HG03342 (cell line): ENCODE measurements around the gene ZDHHC21.

Source experiments
- ATAC-seq: cut with Tn5 transposase; IDR thresholded peaks from one replicate; pipeline ENCODE4 v1.9.1; 2021; ENCODE audit warnings: mild to moderate bottlenecking, moderate library complexity; ENCODE audit not compliant: unreplicated experiment

Gene ZDHHC21

GRCh38 chr9:14618836-14619420, 74.3 kb downstream of the ZDHHC21 start:
- no peak for ATAC-seq

GRCh38 chr9:14616188-14616982, 76.8 kb downstream of the ZDHHC21 start:
- ATAC-seq = peak; percentile 85

DNA sequence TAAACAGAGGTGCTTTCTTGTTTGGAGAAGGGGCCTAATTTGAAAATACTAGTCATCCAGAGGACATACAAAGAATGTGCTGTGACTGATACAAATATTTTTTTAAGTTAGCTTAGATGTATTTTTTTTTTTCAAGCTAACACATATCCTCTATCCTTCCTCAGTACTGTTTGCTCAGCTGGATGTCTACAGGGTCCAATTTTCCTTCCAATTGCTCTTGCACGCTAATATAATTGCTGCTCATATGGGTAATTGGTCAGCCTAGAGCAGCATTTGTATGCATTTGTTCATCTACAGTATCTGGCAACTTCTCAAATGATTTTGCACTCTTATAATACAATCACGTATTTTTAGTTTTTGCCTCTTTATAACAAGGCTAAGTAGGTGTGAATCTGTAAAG, 84.7 kb downstream of the ZDHHC21 start:
- ATAC-seq = no peak

DNA sequence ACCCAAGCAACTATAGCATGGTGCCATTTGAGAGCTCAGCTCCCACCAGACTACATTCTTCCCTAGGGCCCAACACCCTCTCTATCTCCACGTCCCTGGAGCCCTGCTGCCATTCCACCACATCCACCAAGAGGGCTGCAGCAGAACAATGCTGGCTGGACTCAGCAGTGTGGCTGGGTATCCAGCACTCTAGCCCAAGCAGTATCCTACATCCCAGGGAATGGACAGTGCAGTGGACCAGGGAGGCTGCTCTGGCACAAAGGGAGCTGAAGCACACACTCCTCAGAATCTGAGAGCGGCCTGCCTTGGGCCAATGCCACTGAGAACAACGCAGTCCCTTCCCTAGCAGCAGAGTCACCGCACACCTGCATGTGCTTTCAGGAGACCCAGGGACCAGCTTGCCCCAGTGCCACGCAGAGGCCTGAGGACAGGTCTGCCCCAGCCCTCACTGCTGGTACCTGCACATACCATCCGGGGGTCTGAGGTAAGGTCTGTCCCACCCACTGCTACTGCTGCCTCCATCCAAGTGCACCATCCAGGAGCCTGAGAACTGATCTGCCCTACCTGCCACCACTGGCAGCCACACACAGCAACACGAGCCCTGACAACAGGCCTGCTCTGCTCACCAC, 95.9 kb downstream of the ZDHHC21 start:
- no peak for ATAC-seq

- no peak for ATAC-seq
Observed at GRCh38 chr9:14593406-14593805, 99.8 kb downstream of the ZDHHC21 start.

GRCh38 chr9:14591411-14591810, 101.8 kb downstream of the ZDHHC21 start:
- ATAC-seq = no peak

- peak; percentile 99 for ATAC-seq
Observed at GRCh38 chr9:14585730-14586473, 107.3 kb downstream of the ZDHHC21 start.

DNA sequence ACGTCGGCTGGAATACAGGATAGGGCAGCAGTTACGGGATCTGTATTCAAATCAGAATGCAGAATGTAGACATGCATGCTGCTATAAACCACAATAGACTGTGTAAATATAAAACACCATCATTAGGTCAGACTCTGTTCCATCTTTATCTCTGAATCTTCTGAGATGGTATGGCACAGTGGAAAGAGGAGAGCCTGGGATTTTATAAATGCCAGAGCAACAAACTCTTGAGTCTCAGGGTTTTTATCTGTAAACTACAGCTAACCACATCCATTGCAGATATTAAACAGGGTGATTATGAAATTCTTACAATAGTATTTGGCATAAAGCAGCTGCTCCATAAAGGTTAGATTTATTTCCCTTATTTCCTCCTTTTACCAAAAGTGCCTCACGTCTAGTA, 108.7 kb downstream of the ZDHHC21 start:
- no peak for ATAC-seq

GRCh38 chr9:14578030-14578429, 115.2 kb downstream of the ZDHHC21 start:
- no peak for ATAC-seq

- ATAC-seq = no peak
Observed at GRCh38 chr9:14574173-14574572, 119.1 kb downstream of the ZDHHC21 start.

- no peak for ATAC-seq
Observed at GRCh38 chr9:14573319-14573718, 119.9 kb downstream of the ZDHHC21 start.

GRCh38 chr9:14565352-14566016, 127.7 kb downstream of the ZDHHC21 start:
- no peak for ATAC-seq

DNA sequence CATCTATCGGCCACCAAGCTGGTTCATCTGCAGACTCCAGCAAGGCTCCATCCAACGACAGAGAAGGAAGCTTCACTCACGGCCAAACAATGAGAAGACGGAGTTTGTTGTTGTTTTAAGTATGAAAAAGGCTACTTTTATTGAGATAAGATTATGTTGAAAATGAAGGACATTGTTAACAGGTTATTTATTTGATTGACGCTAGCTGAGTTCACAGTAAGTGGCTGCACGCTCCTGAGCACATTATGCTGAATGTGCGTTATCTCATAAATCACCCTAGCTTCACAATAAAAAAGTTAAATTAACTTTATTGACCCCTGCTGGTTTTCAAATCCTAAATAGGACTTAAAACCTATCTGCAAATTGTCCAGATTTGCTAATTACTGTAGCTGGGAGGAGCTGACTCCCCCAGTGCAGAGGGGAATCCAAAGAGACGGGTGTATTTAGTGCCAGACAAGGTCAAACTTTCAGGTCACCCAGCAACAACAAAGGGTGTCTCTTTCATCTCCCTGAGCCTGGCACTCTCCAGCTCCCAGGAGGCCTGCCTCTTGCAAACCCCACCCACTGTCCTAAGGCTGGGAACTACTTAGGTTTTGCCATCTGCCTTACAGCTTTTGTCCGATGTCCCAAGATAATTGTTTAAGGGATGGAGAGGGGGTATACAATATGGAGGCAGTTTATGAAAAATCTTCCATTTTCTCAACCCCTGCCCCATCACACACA, 129.2 kb downstream of the ZDHHC21 start:
- no peak for ATAC-seq

DNA sequence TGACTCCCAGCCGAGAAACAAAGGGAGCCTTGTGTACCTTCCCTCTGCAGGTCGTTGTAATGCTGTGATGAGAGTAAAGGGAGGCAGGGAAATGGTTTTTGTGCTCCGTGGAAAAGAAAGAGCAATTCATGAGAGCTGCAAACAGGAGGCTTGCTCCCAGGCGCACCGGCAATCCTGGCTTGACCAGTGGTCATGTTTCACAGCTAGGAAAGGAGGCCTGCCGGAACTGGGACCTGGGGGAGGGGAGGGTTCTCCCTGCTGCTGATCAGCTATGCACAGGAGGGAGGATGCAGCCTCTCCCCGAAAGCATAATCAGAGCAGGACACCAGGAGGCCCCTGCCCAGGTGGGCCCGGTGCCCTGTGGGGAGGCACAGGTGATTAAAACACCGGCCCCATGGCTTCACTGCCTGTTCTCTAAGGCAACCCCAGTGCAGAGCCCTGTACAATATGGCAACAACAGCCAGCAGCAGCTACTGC, 131.3 kb downstream of the ZDHHC21 start:
- ATAC-seq = no peak
